Mucosa of descending colon (tissue), 3 donors: Measurements from ENCODE around the gene MLIP. TPM values are rescaled to one million over a fixed set of nuclear protein-coding genes. Genes with fewer than 3 reads are reported as not detected.

Experiments used
- ATAC-seq: fragments of 200-7000 bp; cut with Tn5 transposase; one replicate; pipeline ENCODE4 v1.9.1; 2020; ENCODE audit warnings: mild to moderate bottlenecking, moderate library complexity
- DNase-seq, 3 donors: peaks; one replicate each; pipeline ENCODE4 v3.0.0-alpha.2; 2020
- H3K36me3 ChIP-seq: fragments of 200-600 bp; one replicate; pipeline ENCODE4 v1.8.0; 2021; ENCODE audit warnings: low read depth, mild to moderate bottlenecking
- H3K4me1 ChIP-seq: fragments of 200-600 bp; one replicate; pipeline ENCODE4 v1.8.0; 2021; ENCODE audit warnings: low read depth, mild to moderate bottlenecking
- H3K4me3 ChIP-seq: fragments of 200-600 bp; one replicate; pipeline ENCODE4 v1.8.0; 2021; ENCODE audit warnings: mild to moderate bottlenecking
- H3K9me3 ChIP-seq: fragments of 200-600 bp; one replicate; pipeline ENCODE4 v1.8.0; 2021; ENCODE audit warnings: mild to moderate bottlenecking
- CTCF ChIP-seq: fragments of 200-600 bp; IDR thresholded peaks from one replicate; pipeline ENCODE4 v1.8.0; 2022; ENCODE audit warnings: antibody characterized with exemption, mild to moderate bottlenecking
- intact Hi-C, 2 donors: fragments of 100-400 bp; cut with DNase I in 1 of 2; cut with micrococcal nuclease in 1 of 2; formaldehyde crosslinking; loops; one replicate each; pipeline versions ENCODE4 v1.11.0 to v1.11.1; 2022; cut with DNase I, micrococcal nuclease
- total RNA-seq, 3 donors: library from RNA; stranded (reverse); fragmentation: NEBNext Ultra II Directional in 2 of 3; extraction: Animal tissue kit (Norgen Biotek cat#: 25700) in 2 of 3; gene quantifications; one replicate each; pipeline versions ENCODE4 v1.2.1 to v1.2.4, GENCODE V29; 2021 to 2023
- donor health status: DM: no; HTN: no; CAD: no; lungs with moderate emphysema.
- donor health status: DM: no; HTN: no; CAD: no.
- donor health status: DM: no; HTN: yes; CAD: no.

MLIP gene
- total RNA-seq, 3 donors from 2014 or later: 1.9 to 2.5 (median 2.3) TPM

- intact Hi-C loops: no loop called here
- TF ChIP-seq CTCF: no peak
- H3K9me3 ChIP-seq: no peaks in the 10 kb centered on the region
- ATAC-seq (no peak), DNase-seq (no peak)
- no peak overlapping the region for H3K4me3 ChIP-seq
- H3K36me3 ChIP-seq: no peaks in the 10 kb centered on the region
- H3K4me1 ChIP-seq: no peaks in the 10 kb centered on the region
These were observed 103.0 kb downstream of the MLIP start for GRCh38 chr6:54214286-54214685.

- intact Hi-C loops: no loop called here
- Histone ChIP-seq H3K36me3 (no peaks in the 10 kb centered on the region), H3K4me3 (no peak overlapping the region), H3K4me1 (no peaks in the 10 kb centered on the region), H3K9me3 (no peaks in the 10 kb centered on the region)
- no peak for ATAC-seq
- TF ChIP-seq CTCF: no peak
- DNase-seq: no peak
These were observed 105.1 kb downstream of the MLIP start for GRCh38 chr6:54216336-54216735.

GRCh38 chr6:54217018-54217417 lies 105.8 kb downstream of the MLIP start:
- no peak for TF ChIP-seq CTCF
- DNase-seq: no peak
- no peak for ATAC-seq
- H3K9me3 ChIP-seq: no peaks in the 10 kb centered on the region
- no peak overlapping the region for H3K4me3 ChIP-seq
- intact Hi-C loops: no loop called here
- no peaks in the 10 kb centered on the region for H3K4me1 ChIP-seq
- H3K36me3 ChIP-seq: no peaks in the 10 kb centered on the region

GRCh38 chr6:54222217-54222616 lies 111.0 kb downstream of the MLIP start:
- intact Hi-C loops: no loop called here
- Histone ChIP-seq H3K4me1 (no peaks in the 10 kb centered on the region), H3K4me3 (no peak overlapping the region), H3K36me3 (no peaks in the 10 kb centered on the region), H3K9me3 (no peaks in the 10 kb centered on the region)
- no peak for TF ChIP-seq CTCF
- ATAC-seq (no peak), DNase-seq (no peak)

GRCh38 chr6:54232703-54233102 lies 121.5 kb downstream of the MLIP start:
- H3K9me3 ChIP-seq: no peaks in the 10 kb centered on the region
- ATAC-seq (no peak), DNase-seq (no peak)
- H3K4me1 ChIP-seq: no peaks in the 10 kb centered on the region
- no peak for TF ChIP-seq CTCF
- intact Hi-C loops: no loop called here
- no peak overlapping the region for H3K4me3 ChIP-seq
- no peaks in the 10 kb centered on the region for H3K36me3 ChIP-seq

GRCh38 chr6:54234539-54234938 lies 123.3 kb downstream of the MLIP start:
- intact Hi-C loops: no loop called here
- H3K4me3 ChIP-seq: no peak overlapping the region
- H3K4me1 ChIP-seq: no peaks in the 10 kb centered on the region
- TF ChIP-seq CTCF: no peak
- no peaks in the 10 kb centered on the region for H3K36me3 ChIP-seq
- H3K9me3 ChIP-seq: no peaks in the 10 kb centered on the region
- no peak for DNase-seq
- ATAC-seq: no peak
